GM23338 (cell line): ENCODE data around the gene DNAH9. TPM values are rescaled to one million over a fixed set of nuclear protein-coding genes. Genes with fewer than 3 reads are reported as not detected.

Experiments used
- ATAC-seq: fragments of 200-7000 bp; cut with Tn5 transposase; 3 replicates; pipeline ENCODE4 v1.9.1; 2020
- DNase-seq: peaks from one replicate; pipeline ENCODE4 v3.0.0-alpha.2; 2015; ENCODE audit warnings: low spot score
- H2AFZ ChIP-seq: fragments of 200-600 bp; sonication (generic); 2 replicates; pipeline ENCODE4 v1.8.0; 2016; ENCODE audit warnings: antibody characterized with exemption, mild to moderate bottlenecking, moderate library complexity
- H3F3A ChIP-seq: fragments of 200-600 bp; sonication (generic); replicated peaks from 2 replicates; pipeline ENCODE4 v1.8.0; 2017; ENCODE audit warnings: antibody characterized with exemption, mixed run types, low read depth
- H3K27ac ChIP-seq: fragments of 200-600 bp; sonication (generic); 2 replicates; pipeline ENCODE4 v1.6.1; 2016; ENCODE audit warnings: low read depth
- H3K27me3 ChIP-seq: fragments of 200-600 bp; sonication (generic); 2 replicates; pipeline ENCODE4 v1.8.0; 2016; ENCODE audit warnings: mild to moderate bottlenecking, mixed run types, moderate library complexity; ENCODE audit not compliant: insufficient read depth
- H3K36me3 ChIP-seq: fragments of 200-600 bp; sonication (generic); 2 replicates; pipeline ENCODE4 v1.8.0; 2016; ENCODE audit warnings: mild to moderate bottlenecking; ENCODE audit not compliant: insufficient read depth
- H3K4me1 ChIP-seq: fragments of 200-600 bp; sonication (generic); 2 replicates; pipeline ENCODE4 v1.8.0; 2016; ENCODE audit warnings: mild to moderate bottlenecking, moderate library complexity; ENCODE audit not compliant: insufficient read depth
- H3K4me2 ChIP-seq: fragments of 200-600 bp; sonication (generic); 2 replicates; pipeline ENCODE4 v1.7.1; 2017; ENCODE audit warnings: mixed run types
- H3K4me3 ChIP-seq: fragments of 200-600 bp; sonication (generic); 2 replicates; pipeline ENCODE4 v1.6.1; 2016; ENCODE audit warnings: mixed run types
- H3K79me2 ChIP-seq: fragments of 200-600 bp; sonication (generic); replicated peaks from 2 replicates; pipeline ENCODE4 v1.8.0; 2017; ENCODE audit warnings: mild to moderate bottlenecking; ENCODE audit not compliant: insufficient read depth
- H3K9me2 ChIP-seq: fragments of 200-600 bp; sonication (generic); 2 replicates; pipeline ENCODE4 v1.8.0; 2017; ENCODE audit not compliant: insufficient read depth
- H4K20me1 ChIP-seq: fragments of 200-600 bp; sonication (generic); replicated peaks from 2 replicates; pipeline ENCODE4 v1.8.0; 2017; ENCODE audit warnings: mild to moderate bottlenecking; ENCODE audit not compliant: insufficient read depth
- H3K27ac Mint-ChIP-seq: 2 replicates; pipeline ENCODE4 v1.8.0; 2020; ENCODE audit warnings: inconsistent platforms, mild to moderate bottlenecking, moderate library complexity, mixed read lengths
- H3K27me3 Mint-ChIP-seq: 3 replicates; pipeline ENCODE4 v1.8.0; 2022; ENCODE audit warnings: low read depth, mild to moderate bottlenecking, moderate library complexity, mixed read lengths, inconsistent platforms; ENCODE audit not compliant: insufficient read depth, poor library complexity
- H3K36me3 Mint-ChIP-seq: 3 replicates; pipeline ENCODE4 v1.8.0; 2021; ENCODE audit warnings: low read depth, mild to moderate bottlenecking, inconsistent platforms, moderate library complexity, mixed read lengths
- H3K4me1 Mint-ChIP-seq: 3 replicates; pipeline ENCODE4 v1.8.0; 2020; ENCODE audit warnings: mild to moderate bottlenecking, inconsistent platforms, mixed read lengths
- H3K4me3 Mint-ChIP-seq: 3 replicates; pipeline ENCODE4 v1.8.0; 2021; ENCODE audit warnings: moderate library complexity, mild to moderate bottlenecking, inconsistent platforms, mixed read lengths
- H3K9me3 Mint-ChIP-seq: 3 replicates; pipeline ENCODE4 v1.8.0; 2020; ENCODE audit warnings: moderate library complexity, mild to moderate bottlenecking, inconsistent platforms, mixed read lengths
- CREB1 ChIP-seq: fragments of 250-450 bp; sonication (Bioruptor Pico); IDR thresholded peaks from 2 replicates; pipeline ENCODE4 v1.5.0; 2020; ENCODE audit warnings: low read depth, mild to moderate bottlenecking, moderate library complexity
- EZH2phosphoT487 ChIP-seq: fragments of 200-600 bp; sonication (generic); IDR thresholded peaks from one replicate; pipeline ENCODE4 v1.8.1; 2018; ENCODE audit warnings: antibody characterized with exemption; ENCODE audit not compliant: unreplicated experiment
- NANOG ChIP-seq: IDR thresholded peaks from 2 replicates; pipeline ENCODE4 v1.6.1; 2016; ENCODE audit warnings: antibody characterized with exemption, borderline replicate concordance
- STAT1 ChIP-seq: IDR thresholded peaks from one replicate; pipeline ENCODE4 v1.6.1; 2016; ENCODE audit warnings: antibody characterized with exemption; ENCODE audit not compliant: unreplicated experiment
- ZNF114 ChIP-seq: fragments of 250-450 bp; sonication (Bioruptor Pico); IDR thresholded peaks from 2 replicates; pipeline ENCODE4 v1.5.0; 2020; ENCODE audit warnings: mild to moderate bottlenecking, moderate library complexity
- ZNF331 ChIP-seq: fragments of 250-450 bp; sonication (Bioruptor Pico); IDR thresholded peaks from 2 replicates; pipeline ENCODE4 v1.5.0; 2020; ENCODE audit warnings: low read depth, mild to moderate bottlenecking, moderate library complexity
- ZNF462 ChIP-seq: fragments of 250-450 bp; sonication (Bioruptor Pico); IDR thresholded peaks from 2 replicates; pipeline ENCODE4 v1.5.0; 2020; ENCODE audit warnings: mild to moderate bottlenecking, moderate library complexity
- polyA plus RNA-seq: library from polyadenylated mRNA; unstranded; fragments of >200 nt; fragmentation: Nextera tagmentation; extraction: Ambion mirVana; gene quantifications from 2 replicates; pipeline ENCODE4 v1.2.1, GENCODE V29; 2016
- total RNA-seq: library from RNA; depleted of rRNA; stranded (reverse); fragments of >200 nt; shearing (Covaris generic); gene quantifications from 2 replicates; pipeline ENCODE4 v1.2.3, GENCODE V29; 2014
- TF ChIP-seq, protein P1 (sequence below): IDR thresholded peaks from 2 replicates; pipeline ENCODE4 v1.6.1; 2016; ENCODE audit warnings: antibody characterized with exemption

DNAH9 gene
- total and polyA plus RNA-seq, 2 experiments from 2014 or later, result not detected

DNA sequence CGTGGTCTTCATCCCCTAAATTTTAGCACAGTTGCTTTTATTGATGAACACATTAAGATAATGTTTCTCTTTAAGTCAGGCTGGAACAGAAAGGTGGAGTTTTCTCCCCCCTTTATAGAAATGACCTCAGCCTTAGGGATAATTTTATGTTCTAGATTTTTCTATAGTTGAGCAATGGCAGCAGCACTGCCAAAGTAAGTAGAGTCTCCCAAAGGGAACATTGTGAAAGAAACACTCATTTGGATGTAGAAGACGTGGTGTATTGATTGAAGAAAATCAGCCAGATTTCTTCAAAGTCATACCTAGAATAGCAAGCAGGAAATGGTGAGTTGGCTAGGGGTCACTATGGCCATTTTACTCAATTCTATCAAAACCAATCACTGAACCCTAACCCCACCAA lies 122.5 kb downstream of the DNAH9 start:
- H3F3A ChIP-seq, result no peaks in the 10 kb centered on the region
- no peak overlapping the region for H3K4me3 ChIP-seq
- Mint-ChIP-seq H3K4me1 (no peaks in the 10 kb centered on the region), H3K9me3 (peaks cover 79% of the 10 kb centered on the region), H3K36me3 (peaks cover 50% of the 10 kb centered on the region), H3K4me3 (no peak overlapping the region), H3K27me3 (peaks cover 2% of the 10 kb centered on the region), H3K27ac (no peak overlapping the region)
- no peaks in the 10 kb centered on the region for H3K4me1 ChIP-seq
- DNase-seq (no peak), ATAC-seq (no peak)
- no peak overlapping the region for H3K4me2 ChIP-seq
- TF ChIP-seq ZNF331 (CRISPR knock-in tag), result no peak
- no peak for TF ChIP-seq ZNF114 (CRISPR knock-in tag)
- TF ChIP-seq CREB1 (CRISPR knock-in tag), result no peak
- TF ChIP-seq ZNF462 (CRISPR knock-in tag), result no peak
- no peak for TF ChIP-seq EZH2phosphoT487
- TF ChIP-seq, protein P1, sequence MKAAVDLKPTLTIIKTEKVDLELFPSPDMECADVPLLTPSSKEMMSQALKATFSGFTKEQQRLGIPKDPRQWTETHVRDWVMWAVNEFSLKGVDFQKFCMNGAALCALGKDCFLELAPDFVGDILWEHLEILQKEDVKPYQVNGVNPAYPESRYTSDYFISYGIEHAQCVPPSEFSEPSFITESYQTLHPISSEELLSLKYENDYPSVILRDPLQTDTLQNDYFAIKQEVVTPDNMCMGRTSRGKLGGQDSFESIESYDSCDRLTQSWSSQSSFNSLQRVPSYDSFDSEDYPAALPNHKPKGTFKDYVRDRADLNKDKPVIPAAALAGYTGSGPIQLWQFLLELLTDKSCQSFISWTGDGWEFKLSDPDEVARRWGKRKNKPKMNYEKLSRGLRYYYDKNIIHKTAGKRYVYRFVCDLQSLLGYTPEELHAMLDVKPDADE, result no peak
- TF ChIP-seq NANOG, result no peak
- TF ChIP-seq STAT1, result no peak
- no peaks in the 10 kb centered on the region for H3K9me2 ChIP-seq
- no peaks in the 10 kb centered on the region for H4K20me1 ChIP-seq
- no peak overlapping the region for H2AFZ ChIP-seq
- H3K36me3 ChIP-seq, result no peaks in the 10 kb centered on the region; the same call in none of the 2 replicates
- H3K79me2 ChIP-seq, result no peaks in the 10 kb centered on the region
- H3K27me3 ChIP-seq, result no peaks in the 10 kb centered on the region
- no peak overlapping the region for H3K27ac ChIP-seq
